ENCODE data around the gene FOLR1.

GRCh38 chr11:72236774-72237111 is 44.8 kb downstream of the FOLR1 start:
- TF ChIP-seq, protein P1, sequence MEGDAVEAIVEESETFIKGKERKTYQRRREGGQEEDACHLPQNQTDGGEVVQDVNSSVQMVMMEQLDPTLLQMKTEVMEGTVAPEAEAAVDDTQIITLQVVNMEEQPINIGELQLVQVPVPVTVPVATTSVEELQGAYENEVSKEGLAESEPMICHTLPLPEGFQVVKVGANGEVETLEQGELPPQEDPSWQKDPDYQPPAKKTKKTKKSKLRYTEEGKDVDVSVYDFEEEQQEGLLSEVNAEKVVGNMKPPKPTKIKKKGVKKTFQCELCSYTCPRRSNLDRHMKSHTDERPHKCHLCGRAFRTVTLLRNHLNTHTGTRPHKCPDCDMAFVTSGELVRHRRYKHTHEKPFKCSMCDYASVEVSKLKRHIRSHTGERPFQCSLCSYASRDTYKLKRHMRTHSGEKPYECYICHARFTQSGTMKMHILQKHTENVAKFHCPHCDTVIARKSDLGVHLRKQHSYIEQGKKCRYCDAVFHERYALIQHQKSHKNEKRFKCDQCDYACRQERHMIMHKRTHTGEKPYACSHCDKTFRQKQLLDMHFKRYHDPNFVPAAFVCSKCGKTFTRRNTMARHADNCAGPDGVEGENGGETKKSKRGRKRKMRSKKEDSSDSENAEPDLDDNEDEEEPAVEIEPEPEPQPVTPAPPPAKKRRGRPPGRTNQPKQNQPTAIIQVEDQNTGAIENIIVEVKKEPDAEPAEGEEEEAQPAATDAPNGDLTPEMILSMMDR (IDR thresholded peaks at IDR 0.05; ENCODE audit: low read depth, low read length): no peak
- TF ChIP-seq POLR2A (IDR thresholded peaks at IDR 0.05; ENCODE audit: extremely low read depth, insufficient read length): no peak

Data from NB4 (cell line).